NOMO-1 treated with dmso at 0.1 percent for 144 hours (cell line): ENCODE data around the gene RTN4R.
"Not testable (repeated sequence)": the region's sequence is repeated elsewhere in the genome, so short reads cannot be mapped to it uniquely, and the experiment has no call there.

Source experiments
- DNase-seq: peaks from one replicate; lab custom pipeline; 2025; ENCODE audit not compliant: unreplicated experiment; lab: John Stamatoyannopoulos, UW

The RTN4R gene

DNA sequence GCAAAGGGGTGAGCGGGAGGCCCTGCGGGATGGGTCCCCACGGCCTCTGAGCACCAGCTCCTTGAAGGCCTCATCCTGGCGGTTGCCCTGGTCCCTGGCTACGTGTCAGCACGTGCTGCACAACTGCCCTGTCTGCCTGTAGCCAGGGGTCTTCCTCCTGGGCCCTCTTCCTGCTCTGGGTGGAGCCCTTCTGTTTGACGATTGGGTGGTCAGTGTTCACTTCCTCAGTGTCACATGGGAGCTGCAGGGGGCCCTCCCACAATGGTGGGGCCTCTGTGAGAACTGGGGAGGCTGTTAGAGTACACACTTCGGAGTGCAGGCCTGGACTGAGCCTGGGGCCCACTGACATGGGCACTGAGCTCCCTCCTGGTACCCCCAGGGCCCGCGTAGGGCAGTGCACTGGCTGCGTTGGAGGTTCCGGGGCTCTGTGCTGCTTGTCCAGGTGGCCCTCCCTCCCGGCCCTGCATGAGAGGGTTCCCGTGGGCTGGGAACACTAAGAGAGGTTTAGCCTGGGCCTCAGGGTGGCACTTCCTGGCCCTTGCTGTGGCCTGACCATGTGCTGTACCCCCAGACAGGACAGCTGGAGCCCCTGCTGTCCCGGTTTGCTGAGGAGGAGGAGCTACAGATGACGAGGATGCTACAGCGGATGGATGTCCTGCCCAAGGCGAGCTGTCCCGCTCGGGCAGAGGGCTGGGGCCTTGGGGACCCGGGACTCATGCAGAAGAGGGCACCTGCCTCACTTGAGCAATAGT is 38.0 kb upstream of the RTN4R start:
- no peak for DNase-seq

DNA sequence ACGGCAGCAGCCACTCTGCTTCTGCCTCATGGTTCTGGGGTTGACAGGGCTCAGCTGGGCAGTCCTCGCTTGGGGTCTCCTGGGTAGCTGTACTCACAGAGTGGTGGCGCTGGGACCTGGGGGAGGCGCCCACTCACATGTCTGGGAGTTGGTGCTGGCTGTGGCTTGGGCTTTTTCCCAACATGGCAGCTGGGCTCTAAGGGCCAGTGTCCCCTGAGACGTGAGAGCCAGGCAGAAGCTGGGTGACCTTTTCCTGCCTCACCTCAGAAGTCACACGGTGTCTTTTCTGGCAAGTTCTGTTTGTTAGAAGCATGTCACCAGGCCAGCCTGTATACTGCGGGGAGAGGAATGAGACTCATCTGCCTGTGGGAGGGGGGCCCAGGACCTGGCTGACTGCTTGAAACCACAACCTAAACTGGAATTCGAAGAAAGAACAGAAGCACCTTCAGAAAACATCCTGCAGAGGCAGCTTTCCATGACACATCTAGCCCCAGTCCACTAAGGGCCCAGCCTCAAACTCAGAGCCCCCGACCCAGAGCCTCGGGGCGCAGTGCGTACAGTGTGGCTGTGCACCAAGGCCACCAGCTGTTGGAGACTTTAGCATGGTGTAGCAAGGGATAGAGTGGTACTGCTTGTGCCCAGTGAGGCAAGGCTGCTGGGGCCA is 37.2 kb upstream of the RTN4R start:
- DNase-seq, result not testable (repeated sequence)

DNA sequence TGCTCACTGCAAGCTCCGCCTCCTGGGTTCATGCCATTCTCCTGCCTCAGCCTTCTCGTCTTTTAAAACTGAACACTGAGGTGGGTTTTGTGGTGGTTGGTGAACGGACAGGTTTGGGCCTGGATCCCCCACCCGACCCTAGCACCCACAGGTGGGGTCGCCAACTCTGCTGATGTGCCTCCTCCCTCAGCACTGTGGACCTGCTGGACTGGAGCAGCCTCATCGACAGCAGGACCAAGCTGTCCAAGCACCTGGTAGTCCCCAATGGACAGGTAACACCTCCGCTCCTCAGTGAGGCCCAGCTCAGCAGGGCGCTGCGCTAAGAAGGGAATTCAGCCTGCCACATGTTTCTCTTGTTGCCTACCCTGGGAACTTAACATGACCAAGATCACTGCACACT is 36.5 kb upstream of the RTN4R start:
- DNase-seq, result no peak

DNA sequence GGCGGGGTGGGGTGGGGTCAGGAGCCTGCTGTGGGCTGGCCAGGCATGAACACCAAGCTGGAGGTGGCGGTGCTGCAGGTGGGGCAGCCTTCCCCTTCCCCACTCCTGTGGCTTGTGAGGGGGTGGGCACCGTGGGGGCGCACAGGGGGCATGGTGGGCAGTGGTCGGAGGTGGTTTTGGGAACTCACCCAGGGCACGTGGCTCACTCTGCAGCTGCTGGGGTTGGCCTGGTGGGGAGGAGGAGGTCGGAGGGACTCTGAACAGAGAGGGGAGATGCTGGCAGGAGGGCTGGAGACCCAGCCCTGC is 35.1 kb upstream of the RTN4R start:
- DNase-seq, result not testable (repeated sequence)

DNA sequence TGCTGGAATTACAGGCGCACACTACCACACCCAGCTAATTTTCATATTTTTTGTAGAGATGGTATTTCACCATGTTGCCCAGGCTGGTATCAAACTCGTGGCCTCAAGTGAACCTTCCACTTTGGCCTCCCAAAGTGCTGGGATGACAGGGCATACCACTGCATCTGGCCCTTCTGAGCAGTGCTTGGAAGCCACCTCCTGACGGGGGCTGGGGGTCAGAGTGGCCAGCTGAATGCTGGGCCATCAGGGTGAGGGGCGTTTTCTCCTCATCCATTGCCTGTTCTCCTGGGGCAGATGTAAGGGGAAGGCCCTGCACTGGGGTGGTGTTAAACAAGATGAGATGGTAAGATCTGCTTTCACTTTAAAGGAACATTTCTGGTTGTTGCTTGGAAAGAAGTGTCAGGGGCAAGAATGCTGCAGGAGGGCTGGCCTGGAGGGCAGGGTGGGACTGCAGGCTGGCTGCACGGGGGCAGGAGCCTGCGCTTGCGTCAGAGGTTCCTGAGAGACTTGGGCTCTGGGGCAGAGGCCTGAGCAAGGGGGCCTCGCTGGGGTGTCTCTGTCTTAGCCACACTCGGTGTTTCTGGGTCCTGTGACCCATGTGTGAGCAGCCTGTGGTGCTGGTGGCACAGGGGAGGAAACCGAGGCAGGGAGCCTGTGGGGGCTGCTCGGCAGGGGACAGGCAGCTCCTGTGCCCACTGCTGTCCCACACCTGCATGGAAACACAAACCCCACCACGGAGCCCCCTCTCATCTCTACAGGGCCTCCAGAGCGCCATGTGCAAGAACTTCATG is 34.5 kb upstream of the RTN4R start:
- DNase-seq, result no peak

DNA sequence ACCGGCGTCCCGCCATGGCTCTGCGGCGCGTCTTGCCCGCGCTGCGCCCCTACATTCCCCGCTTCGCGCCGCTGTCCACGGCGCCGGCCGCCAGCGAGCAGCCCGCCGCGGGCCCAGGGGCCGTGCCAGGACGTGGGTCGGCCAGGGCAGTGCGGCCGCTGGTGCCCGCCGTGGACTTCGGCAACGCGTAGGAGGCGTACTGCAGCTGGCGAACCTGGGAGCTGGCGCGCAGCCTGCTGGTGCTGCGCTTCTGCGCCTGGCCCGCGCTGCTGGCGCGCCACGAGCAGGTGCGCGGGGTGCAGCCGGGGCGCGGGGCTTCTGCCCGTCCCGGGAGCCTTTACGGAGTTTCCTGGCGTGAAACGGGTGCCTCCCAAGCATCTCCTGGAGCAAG is 31.6 kb upstream of the RTN4R start:
- peak; percentile 20 for DNase-seq

DNA sequence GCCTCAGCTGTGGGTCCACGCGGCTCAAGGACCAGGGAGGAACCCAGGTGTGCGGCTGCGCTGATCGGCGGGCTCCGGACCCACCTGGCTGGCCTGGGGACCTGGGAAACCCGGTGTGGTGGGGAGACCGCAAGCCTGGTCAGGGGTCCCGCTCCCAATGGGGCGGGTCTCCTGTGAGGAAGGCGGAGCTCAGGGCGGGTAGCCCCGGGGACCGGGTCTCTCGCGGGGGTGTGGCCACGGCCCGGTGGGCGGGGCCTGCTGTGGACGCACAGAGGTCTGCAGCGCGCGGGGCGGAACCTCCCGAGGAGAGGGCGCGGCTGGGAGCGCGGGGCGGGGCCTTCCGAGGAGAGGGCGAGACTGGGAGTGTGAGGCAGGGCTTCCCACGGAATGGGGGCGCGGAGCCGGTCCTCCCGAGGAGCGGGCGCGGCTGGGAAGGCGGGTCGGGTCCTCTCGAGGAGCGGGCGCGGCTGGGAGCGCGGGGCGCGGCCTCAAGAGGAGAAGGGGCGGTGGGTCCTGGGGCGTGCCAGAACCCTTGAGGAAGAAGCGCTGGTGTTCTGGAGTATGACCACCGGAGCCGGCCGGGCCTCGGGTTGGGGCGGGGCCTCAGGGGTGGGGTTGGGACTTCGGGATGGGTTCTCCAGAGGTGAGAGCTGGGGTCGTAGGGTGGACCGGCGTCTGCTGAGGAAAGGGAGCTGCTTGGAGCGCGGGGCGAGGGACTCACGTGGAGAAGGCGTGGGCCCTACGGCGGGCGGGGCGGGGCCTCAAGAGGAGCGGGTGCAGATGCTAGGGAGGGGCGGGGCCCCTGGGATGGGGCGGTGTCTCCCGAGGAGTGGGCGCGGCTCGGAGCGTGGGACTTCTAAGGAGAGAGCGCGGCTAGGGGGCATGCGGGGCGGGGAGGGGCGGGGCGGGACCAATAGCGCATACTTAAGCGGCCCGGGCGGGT is 31.0 kb upstream of the RTN4R start:
- peak; percentile 80 for DNase-seq

DNA sequence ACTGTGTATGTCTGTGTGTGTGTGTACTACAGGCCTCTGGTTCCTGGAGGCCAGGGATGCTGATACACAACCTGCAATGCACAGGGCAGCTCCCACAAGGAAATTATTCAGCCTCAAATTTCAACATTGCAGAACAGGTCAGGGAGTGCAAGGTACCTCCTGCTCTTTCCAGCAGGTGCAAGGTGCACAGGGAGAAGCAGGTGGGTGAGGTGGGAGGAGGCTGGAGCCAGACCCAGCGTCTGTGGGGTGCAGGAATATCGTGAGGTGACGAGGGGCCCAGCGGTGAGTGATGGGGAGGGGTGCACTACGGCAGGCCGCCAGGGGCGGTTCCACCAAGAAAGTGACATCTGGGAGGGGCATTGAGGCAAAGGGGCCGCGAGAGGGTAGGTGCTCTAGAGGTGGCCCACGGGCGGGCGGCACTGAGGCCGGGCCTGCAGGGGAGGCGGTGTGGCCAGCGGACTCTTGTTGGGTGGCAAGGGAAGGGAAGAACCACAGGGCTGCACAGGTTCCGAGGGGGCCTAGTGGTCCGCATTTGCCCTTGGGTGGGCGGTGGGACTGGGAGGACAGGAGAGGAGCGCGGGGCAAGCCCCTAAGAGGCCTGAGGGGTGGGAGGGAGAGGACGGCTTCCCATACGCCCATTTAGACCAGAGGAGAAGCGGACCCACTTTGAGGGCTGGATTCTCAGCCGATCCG is 30.1 kb upstream of the RTN4R start:
- no peak for DNase-seq

DNA sequence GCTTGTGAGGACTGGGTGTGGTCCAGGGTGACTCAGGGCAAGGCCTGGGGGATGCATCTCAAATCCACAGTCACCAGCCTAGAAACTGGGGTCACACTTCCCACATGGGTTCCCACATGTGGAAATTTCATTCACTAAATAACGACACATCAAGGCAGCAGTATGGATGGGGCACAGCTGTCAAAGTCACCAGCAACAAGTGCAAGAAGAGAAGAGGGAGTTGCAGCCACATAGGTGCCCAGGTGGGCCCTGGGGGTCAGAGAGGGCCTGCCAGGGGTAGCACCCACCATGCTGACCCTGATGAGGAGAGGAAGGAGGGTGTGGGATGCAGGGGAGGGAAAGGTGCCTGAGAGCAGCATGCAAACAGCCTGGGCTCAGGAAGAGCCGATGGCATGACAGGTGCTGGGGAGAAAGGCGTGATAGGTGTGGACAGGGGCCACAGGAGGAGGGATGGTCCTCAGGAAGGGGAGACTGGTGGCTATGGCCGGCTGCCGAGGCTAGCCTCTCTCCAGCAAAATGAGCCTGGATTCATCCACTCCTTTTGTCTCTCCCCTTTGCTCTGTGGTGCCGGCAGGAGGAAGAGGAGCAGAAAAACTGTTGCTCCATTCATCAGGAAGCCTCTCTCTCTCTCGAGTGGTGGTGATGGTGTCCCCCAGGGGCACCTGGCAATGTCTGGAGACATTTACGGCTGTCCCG is 29.4 kb upstream of the RTN4R start:
- DNase-seq, result no peak

DNA sequence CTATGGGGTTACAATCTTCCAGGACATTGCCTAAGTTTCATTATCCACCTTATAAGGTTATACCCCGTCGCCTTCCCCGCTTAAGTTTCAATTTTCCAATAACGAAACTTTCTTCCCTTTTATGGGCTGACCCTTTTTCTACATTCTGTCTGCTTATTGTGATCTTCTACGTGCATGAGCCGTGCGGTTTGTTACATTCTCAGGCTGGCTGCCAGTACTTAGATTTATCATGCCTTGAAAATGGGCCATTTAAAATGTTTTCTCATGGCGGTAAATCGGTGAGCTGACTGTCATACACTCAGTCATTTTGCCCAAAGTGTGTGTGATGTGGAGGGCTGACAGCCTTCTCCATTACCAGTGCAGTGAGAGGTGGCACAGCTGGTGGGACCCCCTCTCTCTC is 28.5 kb upstream of the RTN4R start:
- DNase-seq, result no peak

DNA sequence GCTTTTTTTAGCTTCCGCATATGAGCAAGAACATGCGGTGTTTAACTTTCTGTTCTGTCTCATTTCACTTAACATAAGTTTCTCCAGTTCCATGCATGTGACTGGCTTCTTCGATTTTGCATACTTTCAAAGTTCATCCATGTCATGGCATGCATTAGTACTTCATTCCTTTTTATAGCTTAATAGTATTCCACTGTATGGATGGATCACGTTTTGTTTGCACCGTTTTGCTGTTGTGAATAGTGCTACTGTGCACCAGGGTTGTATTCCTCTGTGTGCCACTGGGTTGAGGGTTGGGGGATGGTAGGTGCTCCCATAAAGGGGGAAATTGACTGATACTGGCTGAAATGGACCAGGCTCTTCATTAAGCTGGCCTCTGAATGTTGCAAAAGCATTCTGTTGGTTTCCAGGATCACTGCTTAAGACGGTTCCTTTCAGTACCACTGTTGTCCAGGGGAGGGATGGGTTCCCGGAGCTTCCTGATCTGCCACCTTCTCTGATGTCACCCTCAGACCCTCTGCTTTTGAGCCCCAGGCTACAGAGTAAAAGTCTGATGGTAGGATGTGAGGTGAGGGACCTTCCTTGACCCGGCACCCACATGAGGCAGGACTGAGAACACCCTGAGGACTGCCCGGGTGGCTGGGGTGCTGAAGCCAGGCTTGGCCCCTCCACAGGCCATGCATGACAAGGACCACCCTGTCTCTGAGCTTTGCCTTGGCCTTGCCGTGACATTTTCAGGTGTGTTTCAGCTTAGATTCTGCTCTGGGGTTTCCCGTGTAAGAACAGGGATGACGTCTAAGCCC is 27.3 kb upstream of the RTN4R start:
- no peak for DNase-seq

DNA sequence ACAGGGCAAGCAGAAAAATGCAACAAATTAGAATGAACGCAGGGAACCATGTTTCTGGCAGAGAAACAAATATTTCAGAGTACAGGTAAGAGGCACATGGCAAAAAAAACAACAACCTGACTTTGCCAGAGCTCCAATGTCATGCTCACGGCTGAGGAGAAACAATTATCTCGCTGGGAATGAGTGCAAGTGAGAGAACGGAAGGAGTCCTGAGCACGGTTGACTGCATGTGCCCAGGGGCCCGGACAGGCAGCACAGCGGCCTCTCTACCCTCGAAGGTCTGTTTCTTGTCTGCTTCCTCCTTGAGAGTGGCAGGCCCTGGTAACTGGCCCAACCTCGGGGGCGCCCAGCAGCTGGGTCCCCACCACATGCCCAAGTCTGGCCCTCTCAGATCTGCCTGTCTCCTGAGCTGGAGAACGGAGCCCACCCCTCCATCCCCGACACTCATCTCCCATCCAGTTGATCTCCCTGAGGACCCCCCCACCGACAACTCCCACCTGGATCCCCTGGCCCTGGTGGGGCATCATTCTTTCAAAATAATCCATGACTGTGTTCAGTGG is 24.6 kb upstream of the RTN4R start:
- DNase-seq, result no peak

DNA sequence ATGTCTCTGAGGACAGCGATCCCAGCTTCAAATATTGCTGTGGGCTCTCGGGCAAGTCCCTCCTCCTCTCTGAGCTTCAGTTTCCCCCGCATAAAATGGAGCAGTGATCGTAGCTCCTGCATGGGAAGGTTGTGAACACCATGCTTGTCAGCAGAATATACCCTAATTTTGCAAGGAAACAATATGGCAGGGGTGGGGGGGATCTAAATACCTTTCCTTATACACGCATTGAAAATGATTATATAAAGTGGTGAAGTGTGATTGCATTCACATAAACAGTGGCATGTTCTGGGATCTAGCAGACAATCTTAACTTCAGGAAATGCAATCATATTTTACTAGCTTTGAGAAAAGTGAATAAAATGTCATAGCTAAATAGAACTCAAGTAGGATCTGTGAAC is 24.0 kb upstream of the RTN4R start:
- DNase-seq, result no peak

DNA sequence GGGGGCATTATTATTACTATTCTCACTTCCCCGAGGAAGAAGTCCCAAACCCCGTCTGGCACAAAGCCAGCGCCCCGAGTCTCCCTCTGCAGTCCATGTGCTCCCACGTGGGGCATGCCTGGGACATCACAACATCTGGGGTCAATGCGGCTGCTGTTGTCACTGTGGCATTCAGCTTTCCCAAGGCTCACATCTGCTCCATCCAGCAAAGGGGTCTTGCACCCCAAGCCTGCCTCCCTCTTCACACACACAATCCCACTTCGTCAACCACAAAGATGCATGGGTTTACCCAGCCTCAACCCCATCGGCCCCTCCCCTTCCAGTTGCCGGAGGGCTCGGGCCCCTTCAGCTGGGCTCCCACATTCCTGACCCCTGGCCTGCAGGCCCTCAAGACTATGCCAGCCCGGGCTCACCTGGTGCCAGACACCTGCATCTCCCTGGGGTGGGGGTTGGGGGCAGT is 23.5 kb upstream of the RTN4R start:
- no peak for DNase-seq

DNA sequence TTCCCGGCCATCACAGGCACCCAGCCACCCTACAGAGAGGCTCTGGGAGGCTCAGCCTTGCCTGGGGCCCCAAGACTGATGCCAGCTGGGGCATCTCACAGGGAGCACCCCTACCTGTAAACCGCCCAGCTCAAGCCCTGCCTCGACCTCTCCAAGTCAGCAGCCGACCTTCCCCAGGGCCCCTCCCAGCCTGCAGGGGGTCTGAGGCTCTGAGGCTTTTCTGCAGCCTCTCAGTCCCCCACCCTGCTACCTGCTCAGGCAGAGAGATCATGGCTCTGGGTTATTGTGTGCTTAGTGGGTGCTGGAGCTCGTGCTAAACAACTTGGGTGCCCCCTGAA is 23.1 kb upstream of the RTN4R start:
- no peak for DNase-seq

DNA sequence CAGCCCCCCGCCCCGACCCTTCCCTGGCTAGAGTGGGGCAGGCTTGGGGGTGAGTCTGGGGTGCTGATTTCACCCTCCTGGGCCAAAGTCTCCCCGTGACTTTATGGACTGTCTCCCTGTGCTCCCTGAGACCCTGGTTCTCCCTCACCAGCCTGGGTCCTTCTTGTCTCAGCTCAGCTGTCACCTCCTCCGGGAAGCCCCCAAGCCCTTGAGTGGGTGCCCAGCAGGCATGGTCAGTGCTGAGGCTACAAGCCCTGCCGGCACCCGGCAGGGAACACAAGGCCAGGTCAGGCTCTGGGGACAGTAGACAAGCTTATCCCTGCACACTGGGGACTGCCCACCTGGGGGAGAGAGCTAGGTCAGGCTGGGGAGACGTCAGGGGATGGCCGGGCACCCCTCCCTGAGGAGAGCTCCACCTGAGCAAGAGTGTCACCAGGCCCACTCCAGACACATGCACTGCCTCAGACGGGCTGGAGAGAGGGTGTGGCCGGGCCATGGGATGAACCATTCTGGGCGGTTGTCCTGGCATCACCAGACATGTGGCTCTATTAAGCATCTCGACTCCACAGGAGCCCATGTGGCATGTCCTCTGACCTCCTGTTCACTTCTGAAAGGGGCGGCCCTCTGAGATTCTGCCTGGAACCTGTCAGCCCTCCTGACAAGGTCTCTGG is 22.6 kb upstream of the RTN4R start:
- no peak for DNase-seq

DNA sequence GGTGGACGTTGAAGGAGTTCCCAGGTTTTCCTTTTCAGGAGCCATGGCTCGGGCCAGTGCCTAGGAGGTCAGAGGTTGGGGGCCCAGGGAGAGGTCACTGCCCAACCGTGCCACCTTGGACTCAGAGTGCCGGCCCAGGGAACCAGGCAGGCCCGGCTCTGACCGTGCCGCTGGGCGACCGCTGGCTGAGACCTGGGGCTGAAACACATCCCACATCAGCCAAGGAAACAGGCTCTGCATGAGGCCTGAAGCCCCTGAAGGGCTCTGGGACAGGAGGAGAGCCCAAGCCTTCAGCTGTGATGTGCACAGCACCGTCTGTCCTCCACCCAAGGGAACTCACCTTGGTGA is 21.9 kb upstream of the RTN4R start:
- no peak for DNase-seq
